Fibroblast of lung (primary cell): Measurements from ENCODE around the gene ELL. TPM values are rescaled to one million over a fixed set of nuclear protein-coding genes. Genes with fewer than 3 reads are reported as not detected.
A peak's percentile ranks its signal among the peaks of the same experiment; 100 is the strongest.
"Not testable (repeated sequence)": the region's sequence is repeated elsewhere in the genome, so short reads cannot be mapped to it uniquely, and the experiment has no call there.

Experiments used
- DNase-seq, 2 donors: peaks; one replicate each; pipeline versions ENCODE4 v3.0.0 to v3.0.0-alpha.2; 2010; ENCODE audit warnings: low read depth in 2 of 2
- H2AFZ ChIP-seq: 2 replicates; pipeline ENCODE4 v1.5.1; 2012; ENCODE audit warnings: low read length, control low read depth, inconsistent platforms
- H3K27ac ChIP-seq: 2 replicates; pipeline ENCODE4 v1.5.1; 2011; ENCODE audit warnings: low read length, control low read depth; ENCODE audit not compliant: insufficient read depth
- H3K27me3 ChIP-seq: 2 replicates; pipeline ENCODE4 v1.5.1; 2011; ENCODE audit warnings: mild to moderate bottlenecking, low read length; ENCODE audit not compliant: control insufficient read depth, insufficient read depth
- H3K36me3 ChIP-seq: 2 replicates; pipeline ENCODE4 v1.5.1; 2011; ENCODE audit warnings: low read length; ENCODE audit not compliant: control insufficient read depth, insufficient read depth
- H3K4me1 ChIP-seq: 2 replicates; pipeline ENCODE4 v1.5.1; 2011; ENCODE audit warnings: low read length; ENCODE audit not compliant: control insufficient read depth, insufficient read depth; ENCODE audit errors: extremely low read depth
- H3K4me2 ChIP-seq: 2 replicates; pipeline ENCODE4 v1.5.1; 2011; ENCODE audit warnings: low read length, control low read depth; ENCODE audit not compliant: insufficient read depth; ENCODE audit errors: extremely low read depth
- H3K4me3 ChIP-seq, 4 experiments: fragments of 200-600 bp in 1 of 4; sonication (generic) in 1 of 4; replicated peaks in 1 of 4; 2 replicates each; pipeline ENCODE4 v1.5.1; 2011 to 2016; ENCODE audit warnings: low read length in 4 of 4, low read depth in 3 of 4, mild to moderate bottlenecking in 3 of 4, control low read depth in 2 of 4, inconsistent platforms in 1 of 4, mixed read lengths in 1 of 4; ENCODE audit not compliant: insufficient read depth in 1 of 4; ENCODE audit errors: control extremely low read depth in 1 of 4
- H3K79me2 ChIP-seq: 2 replicates; pipeline ENCODE4 v1.5.1; 2012; ENCODE audit warnings: mild to moderate bottlenecking, low read length, inconsistent platforms; ENCODE audit not compliant: control insufficient read depth, insufficient read depth
- H3K9ac ChIP-seq: 2 replicates; pipeline ENCODE4 v1.5.1; 2011; ENCODE audit warnings: mild to moderate bottlenecking, low read length, control low read depth; ENCODE audit not compliant: insufficient read depth
- H3K9me3 ChIP-seq: 2 replicates; pipeline ENCODE4 v1.5.1; 2012; ENCODE audit warnings: low read depth, low read length; ENCODE audit not compliant: control insufficient read depth, insufficient read depth
- H4K20me1 ChIP-seq: 2 replicates; pipeline ENCODE4 v1.5.1; 2011; ENCODE audit warnings: low read length; ENCODE audit not compliant: control insufficient read depth, insufficient read depth; ENCODE audit errors: extremely low read depth
- EZH2 ChIP-seq: IDR thresholded peaks from 2 replicates; pipeline ENCODE4 v1.5.1; 2012; ENCODE audit warnings: low read length, control low read depth, mild to moderate bottlenecking; ENCODE audit errors: missing control alignments
- polyA plus RNA-seq, 2 donors: library from polyadenylated mRNA; depleted of rRNA in 1 of 2; stranded (reverse) in 1 of 2; unstranded in 1 of 2; fragments of >200 nt; gene quantifications; 2 replicates each; pipeline ENCODE4 v1.2.1, GENCODE V29; 2011 to 2012; ENCODE audit warnings: missing spikeins in 1 of 2
- total RNA-seq: library from RNA; depleted of rRNA; stranded (reverse); fragments of >200 nt; gene quantifications from 2 replicates; pipeline ENCODE4 v1.2.1, GENCODE V29; 2014
- TF ChIP-seq, protein P1 (sequence below), 2 donors: IDR thresholded peaks in 1 of 2; conservative IDR thresholded peaks in 1 of 2; 1 replicate in 1 of 2; 2 replicates in 1 of 2; pipeline ENCODE4 v1.5.1; 2011 to 2012; ENCODE audit warnings: low read length in 2 of 2, control low read depth in 1 of 2, inconsistent platforms in 1 of 2, low read depth in 1 of 2, mild to moderate bottlenecking in 1 of 2

Gene ELL
- total and polyA plus RNA-seq, 2 donors (not counting 1 experiment from before 2014, with no cell fraction given), result 4.4 to 18.7 TPM

DNA sequence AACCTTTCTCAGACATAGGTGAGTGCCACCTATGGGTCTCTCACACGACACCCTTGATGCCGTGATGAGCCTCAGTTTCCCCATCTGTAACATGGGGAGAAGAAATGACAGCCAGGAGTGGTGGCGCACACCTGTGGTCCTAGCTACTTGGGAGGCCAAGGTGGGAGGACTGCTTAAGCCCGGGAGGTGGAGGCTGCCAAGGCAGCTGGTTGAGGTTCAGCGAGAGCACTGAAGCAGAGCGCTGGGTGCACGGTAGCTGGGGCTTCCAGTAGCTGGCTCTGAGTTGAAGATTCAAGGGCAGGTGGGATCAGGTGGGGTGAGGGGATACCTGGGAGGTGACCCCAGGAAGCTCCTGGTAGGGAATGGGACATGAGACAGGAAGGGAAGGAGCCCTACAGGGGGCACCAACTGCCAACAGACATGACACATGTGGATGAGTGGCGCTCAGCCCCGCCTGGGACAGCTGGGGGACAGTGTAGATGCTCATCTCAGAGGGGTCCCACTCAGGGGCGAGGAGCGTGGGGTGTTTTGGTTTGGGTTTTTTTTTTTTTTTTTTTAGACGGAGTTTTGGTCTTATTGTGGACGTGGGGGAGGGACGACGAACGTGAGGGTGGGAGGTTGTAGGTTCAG, 109.1 kb downstream of the ELL start:
- Histone ChIP-seq H3K27ac (no peak overlapping the region), H3K4me2 (no peak overlapping the region), H3K9me3 (no peaks in the 10 kb centered on the region), H3K79me2 (no peaks in the 10 kb centered on the region), H3K36me3 (no peaks in the 10 kb centered on the region), H3K9ac (no peak overlapping the region), H3K4me3 (no peak overlapping the region), H2AFZ (no peak overlapping the region), H4K20me1 (no peaks in the 10 kb centered on the region), H3K27me3 (no peaks in the 10 kb centered on the region), H3K4me1 (peaks cover 25% of the 10 kb centered on the region)
- no peak for DNase-seq
- no peak for TF ChIP-seq EZH2
- TF ChIP-seq, protein P1, sequence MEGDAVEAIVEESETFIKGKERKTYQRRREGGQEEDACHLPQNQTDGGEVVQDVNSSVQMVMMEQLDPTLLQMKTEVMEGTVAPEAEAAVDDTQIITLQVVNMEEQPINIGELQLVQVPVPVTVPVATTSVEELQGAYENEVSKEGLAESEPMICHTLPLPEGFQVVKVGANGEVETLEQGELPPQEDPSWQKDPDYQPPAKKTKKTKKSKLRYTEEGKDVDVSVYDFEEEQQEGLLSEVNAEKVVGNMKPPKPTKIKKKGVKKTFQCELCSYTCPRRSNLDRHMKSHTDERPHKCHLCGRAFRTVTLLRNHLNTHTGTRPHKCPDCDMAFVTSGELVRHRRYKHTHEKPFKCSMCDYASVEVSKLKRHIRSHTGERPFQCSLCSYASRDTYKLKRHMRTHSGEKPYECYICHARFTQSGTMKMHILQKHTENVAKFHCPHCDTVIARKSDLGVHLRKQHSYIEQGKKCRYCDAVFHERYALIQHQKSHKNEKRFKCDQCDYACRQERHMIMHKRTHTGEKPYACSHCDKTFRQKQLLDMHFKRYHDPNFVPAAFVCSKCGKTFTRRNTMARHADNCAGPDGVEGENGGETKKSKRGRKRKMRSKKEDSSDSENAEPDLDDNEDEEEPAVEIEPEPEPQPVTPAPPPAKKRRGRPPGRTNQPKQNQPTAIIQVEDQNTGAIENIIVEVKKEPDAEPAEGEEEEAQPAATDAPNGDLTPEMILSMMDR (conservative IDR thresholded peaks at IDR 0.05 in 1 of 2, IDR thresholded peaks at IDR 0.05 in 1 of 2; ENCODE audit: low read depth in 1 of 2, low read length in 2 of 2), result no peak

DNA sequence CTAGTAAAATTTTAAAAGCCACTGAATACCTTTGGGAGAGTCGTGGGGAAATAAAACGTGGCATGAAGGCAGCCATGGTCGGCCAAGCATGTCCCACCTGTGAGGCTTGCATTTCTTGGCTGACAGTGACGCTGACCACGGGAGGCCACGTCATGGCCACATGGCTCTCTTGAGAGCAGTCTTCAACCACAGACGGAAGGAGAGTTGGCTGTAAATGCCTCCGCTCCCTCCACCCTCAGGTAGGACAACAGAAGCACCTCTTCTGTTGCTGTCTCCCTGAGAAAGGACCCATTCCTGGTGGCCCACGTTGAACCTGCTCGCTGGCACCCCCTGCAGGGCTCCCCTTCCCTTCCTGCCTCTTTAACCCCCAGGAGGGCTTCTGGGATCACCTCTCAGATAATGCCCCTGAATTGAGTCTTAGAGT, 113.8 kb downstream of the ELL start:
- H3K4me3 ChIP-seq, result no peak overlapping the region
- H3K27ac ChIP-seq, result no peak overlapping the region
- TF ChIP-seq EZH2, result no peak
- TF ChIP-seq, protein P1 (conservative IDR thresholded peaks at IDR 0.05 in 1 of 2, IDR thresholded peaks at IDR 0.05 in 1 of 2; ENCODE audit: low read depth in 1 of 2, low read length in 2 of 2), result peak; percentile 29 to 47
- no peaks in the 10 kb centered on the region for H3K79me2 ChIP-seq
- H3K27me3 ChIP-seq, result no peaks in the 10 kb centered on the region
- H4K20me1 ChIP-seq, result no peaks in the 10 kb centered on the region
- H3K36me3 ChIP-seq, result no peaks in the 10 kb centered on the region
- DNase-seq, result no peak
- H3K9me3 ChIP-seq, result no peaks in the 10 kb centered on the region
- H3K4me2 ChIP-seq, result no peak overlapping the region
- no peaks in the 10 kb centered on the region for H3K4me1 ChIP-seq
- H3K9ac ChIP-seq, result no peak overlapping the region
- no peak overlapping the region for H2AFZ ChIP-seq

DNA sequence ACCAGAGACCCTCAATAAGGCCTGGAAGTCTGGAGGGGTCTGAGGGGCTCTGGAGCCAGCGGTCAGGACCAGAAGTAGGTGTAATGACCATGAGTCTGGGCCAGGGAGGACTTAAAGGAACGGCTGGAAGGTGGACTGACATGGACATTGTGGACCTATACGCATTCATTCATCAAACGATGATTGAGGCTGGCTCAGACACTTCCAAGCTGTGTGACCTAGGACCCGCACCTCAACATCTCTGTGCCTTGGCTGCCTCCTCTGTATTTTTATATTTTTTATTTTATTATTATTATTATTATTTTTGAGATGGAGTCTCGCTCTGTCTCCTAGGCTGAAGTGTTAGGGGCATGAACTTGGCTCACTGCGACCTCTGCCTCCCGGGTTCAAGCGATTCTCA, 115.1 kb downstream of the ELL start:
- TF ChIP-seq, protein P1 (conservative IDR thresholded peaks at IDR 0.05 in 1 of 2, IDR thresholded peaks at IDR 0.05 in 1 of 2; ENCODE audit: low read depth in 1 of 2, low read length in 2 of 2), result no peak
- TF ChIP-seq EZH2, result no peak
- no peak overlapping the region for H3K4me2 ChIP-seq
- H3K36me3 ChIP-seq, result no peaks in the 10 kb centered on the region

DNA sequence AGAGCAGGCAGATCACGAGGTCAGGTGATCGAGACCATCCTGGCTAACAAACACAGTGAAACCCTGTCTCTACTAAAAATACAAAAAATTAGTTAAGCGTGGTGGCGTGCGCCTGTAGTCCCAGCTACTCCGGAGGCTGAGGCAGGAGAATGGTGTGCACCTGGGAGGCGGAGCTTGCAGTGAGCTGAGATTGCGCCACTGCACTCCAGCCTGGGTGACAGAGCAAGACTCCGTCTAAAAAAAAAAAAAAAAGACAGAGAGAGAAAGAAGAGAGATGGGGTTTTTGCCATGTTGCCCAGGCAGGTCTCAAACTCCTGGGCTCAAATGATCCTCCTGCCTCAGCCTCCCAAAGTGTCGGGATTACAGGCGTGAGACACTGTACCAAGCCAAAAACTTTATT, 116.1 kb downstream of the ELL start:
- H3K27me3 ChIP-seq, H3K79me2 ChIP-seq, H3K4me1 ChIP-seq, H2AFZ ChIP-seq, H3K36me3 ChIP-seq, H3K9ac ChIP-seq, DNase-seq, H3K9me3 ChIP-seq, H3K4me3 ChIP-seq, H3K27ac ChIP-seq, H3K4me2 ChIP-seq, H4K20me1 ChIP-seq: not testable (repeated sequence)

More for the DNA sequence above, 115.1 kb downstream of the ELL start:
- no peak overlapping the region for H3K9ac ChIP-seq
- H3K4me1 ChIP-seq, result no peaks in the 10 kb centered on the region
- H3K27me3 ChIP-seq, result no peaks in the 10 kb centered on the region
- no peaks in the 10 kb centered on the region for H3K9me3 ChIP-seq
- no peak overlapping the region for H3K27ac ChIP-seq
- DNase-seq, result no peak
- no peak overlapping the region for H2AFZ ChIP-seq
- H3K79me2 ChIP-seq, result no peaks in the 10 kb centered on the region
- H4K20me1 ChIP-seq, result no peaks in the 10 kb centered on the region
- H3K4me3 ChIP-seq, result no peak overlapping the region
